Anterior cingulate cortex (tissue), 58 donors: Measurements from ENCODE around the gene MTRF1L.
"Not testable (repeated sequence)": the region's sequence is repeated elsewhere in the genome, so short reads cannot be mapped to it uniquely, and the experiment has no call there.

Experiments
- DNase-seq, 58 donors: peaks; one replicate each; lab custom pipeline; 2025; lab: John Stamatoyannopoulos, UW

Gene MTRF1L

GRCh38 chr6:153012856-153013255 is 10.3 kb upstream of the MTRF1L start:
- DNase-seq, result no peak

- peak in 11 of 58 donors; percentile 6 to 64 (median 32) for DNase-seq
These were observed 819 bp upstream of the MTRF1L start for GRCh38 chr6:153003366-153003690.

GRCh38 chr6:153001767-153002612 is 519 bp downstream of the MTRF1L start:
- DNase-seq, result peak in 8 of 58 donors; percentile 2 to 51 (median 32)

- DNase-seq, result not testable (repeated sequence)
These were observed 1.7 kb downstream of the MTRF1L start for GRCh38 chr6:153000790-153001189.

GRCh38 chr6:153000243-153000642 is 2.3 kb downstream of the MTRF1L start:
- no peak for DNase-seq

- not testable (repeated sequence) for DNase-seq
These were observed 3.0 kb downstream of the MTRF1L start for GRCh38 chr6:152999538-152999937.

GRCh38 chr6:152993847-152994246 is 8.7 kb downstream of the MTRF1L start:
- no peak for DNase-seq

GRCh38 chr6:152993431-152993830 is 9.1 kb downstream of the MTRF1L start:
- no peak for DNase-seq

GRCh38 chr6:152986978-152987377 is 15.5 kb downstream of the MTRF1L start:
- DNase-seq, result no peak

- not testable (repeated sequence) for DNase-seq
These were observed 17.2 kb downstream of the MTRF1L start for GRCh38 chr6:152985300-152985699.

- no peak for DNase-seq
These were observed 18.0 kb downstream of the MTRF1L start for GRCh38 chr6:152984513-152984872.

GRCh38 chr6:152983637-152984512 is 18.6 kb downstream of the MTRF1L start:
- peak in 51 of 58 donors; percentile 9 to 95 (median 61) for DNase-seq

- peak; percentile 79 to 97 (median 95) for DNase-seq
These were observed 19.4 kb downstream of the MTRF1L start, which contains the start of gene FBXO5 for GRCh38 chr6:152982904-152983636. Gene FBXO5, minus strand, starts transcription at chr6:152983041. Its CDS starts 82 bp downstream, at chr6:152982959.

GRCh38 chr6:152981989-152982903 is 20.3 kb downstream of the MTRF1L start:
- DNase-seq, result peak in 4 of 58 donors; percentile 1 to 53 (median 16)

- no peak for DNase-seq
These were observed 21.3 kb downstream of the MTRF1L start for GRCh38 chr6:152981219-152981618.

GRCh38 chr6:152980656-152981055 is 21.9 kb downstream of the MTRF1L start:
- DNase-seq, result no peak

- DNase-seq, result no peak
These were observed 23.4 kb downstream of the MTRF1L start for GRCh38 chr6:152979116-152979515.

- DNase-seq, result no peak
These were observed 24.5 kb downstream of the MTRF1L start for GRCh38 chr6:152978058-152978457.

GRCh38 chr6:152977556-152977955 is 25.0 kb downstream of the MTRF1L start:
- no peak for DNase-seq

GRCh38 chr6:152976749-152977148 is 25.8 kb downstream of the MTRF1L start:
- DNase-seq, result no peak
